K562 (cell line): ENCODE data around the gene UNC93B1. TPM values are rescaled to one million over a fixed set of nuclear protein-coding genes. Genes with fewer than 3 reads are reported as not detected.
A peak's percentile ranks its signal among the peaks of the same experiment; 100 is the strongest.

Experiments
- CBX5 ChIP-seq: IDR thresholded peaks from 2 replicates; pipeline ENCODE4 v1.6.1; 2014; ENCODE audit warnings: low read depth, borderline replicate concordance
- MAFF ChIP-seq: IDR thresholded peaks from 2 replicates; pipeline ENCODE4 v1.6.1; 2012; ENCODE audit warnings: low read length, improper control_type of control experiment
- MAFG ChIP-seq: fragments of 450-650 bp; conservative IDR thresholded peaks from 2 replicates; pipeline ENCODE4 v1.6.1; 2016; ENCODE audit warnings: missing genetic modification characterization, missing compliant biosample characterization
- MEIS2 ChIP-seq: fragments of 450-650 bp; IDR thresholded peaks from 2 replicates; pipeline ENCODE4 v1.6.1; 2014; ENCODE audit warnings: mild to moderate bottlenecking; ENCODE audit not compliant: partially characterized antibody
- NR2C1 ChIP-seq, 2 experiments: fragments of 450-650 bp; IDR thresholded peaks; 2 replicates each; pipeline ENCODE4 v1.6.1; 2017; ENCODE audit warnings: mild to moderate bottlenecking in 2 of 2, antibody characterized with exemption in 1 of 2, inconsistent platforms in 1 of 2, missing compliant biosample characterization in 1 of 2, missing genetic modification characterization in 1 of 2
- RB1 ChIP-seq: fragments of 450-650 bp; IDR thresholded peaks from 2 replicates; pipeline ENCODE4 v1.6.1; 2017; ENCODE audit warnings: low read depth, mild to moderate bottlenecking
- ZNF175 ChIP-seq: fragments of 200-800 bp; sonication (Bioruptor generic); IDR thresholded peaks from 2 replicates; pipeline ENCODE4 v1.6.1; 2016; ENCODE audit warnings: low read depth, mild to moderate bottlenecking, missing genetic modification characterization, missing compliant biosample characterization
- ZNF316 ChIP-seq: fragments of 450-650 bp; IDR thresholded peaks from 2 replicates; pipeline ENCODE4 v1.6.1; 2016
- ZNF780A ChIP-seq: fragments of 250-450 bp; sonication (Bioruptor Pico); IDR thresholded peaks from 2 replicates; pipeline ENCODE4 v1.5.0; 2021; ENCODE audit warnings: mild to moderate bottlenecking
- polyA plus RNA-seq, 8 experiments: library from polyadenylated mRNA; depleted of rRNA in 4 of 8; stranded (reverse) in 5 of 8; unstranded in 3 of 8; fragments of >200 nt; fragmentation: Nextera tagmentation in 2 of 8; fragmentation: Illumina TruSeq in 1 of 8; extraction: Ambion mirVana in 2 of 8; extraction: Trizol in 1 of 8; gene quantifications; 2 replicates each; pipeline versions ENCODE4 v1.2.1 to v1.2.3, GENCODE V29; 2011 to 2014; ENCODE audit warnings: inconsistent platforms in 1 of 8, missing spikeins in 1 of 8
- total RNA-seq, 7 experiments: library from RNA; depleted of rRNA in 6 of 7; stranded (reverse); fragments of >200 nt in 6 of 7; fragmentation: Illumina TruSeq in 2 of 7; extraction: Trizol in 2 of 7; gene quantifications; 2 replicates each; pipeline versions ENCODE4 v1.2.1 to v1.2.3, GENCODE V29; 2011 to 2021; ENCODE audit warnings: low replicate concordance in 1 of 7
- TF ChIP-seq, protein P1 (sequence below), 2 experiments: fragments of 450-650 bp in 1 of 2; sonication (generic) in 1 of 2; formaldehyde crosslinking in 1 of 2; IDR thresholded peaks; 2 replicates each; pipeline versions ENCODE4 v1.7.1 to v1.9.0; 2016 to 2022; ENCODE audit warnings: inconsistent platforms in 1 of 2, mild to moderate bottlenecking in 1 of 2, missing genetic modification reagents in 1 of 2

The UNC93B1 gene
- total and polyA plus RNA-seq, 9 of the 15 experiments (the other 6 are each of a cell fraction or from before 2014, with no cell fraction given), result 0.10 to 13.6 (median 6.5) TPM

GRCh38 chr11:68035266-68035876 is 31.5 kb upstream of the UNC93B1 start (continued):
- no peak for TF ChIP-seq CBX5
- TF ChIP-seq, protein P1, sequence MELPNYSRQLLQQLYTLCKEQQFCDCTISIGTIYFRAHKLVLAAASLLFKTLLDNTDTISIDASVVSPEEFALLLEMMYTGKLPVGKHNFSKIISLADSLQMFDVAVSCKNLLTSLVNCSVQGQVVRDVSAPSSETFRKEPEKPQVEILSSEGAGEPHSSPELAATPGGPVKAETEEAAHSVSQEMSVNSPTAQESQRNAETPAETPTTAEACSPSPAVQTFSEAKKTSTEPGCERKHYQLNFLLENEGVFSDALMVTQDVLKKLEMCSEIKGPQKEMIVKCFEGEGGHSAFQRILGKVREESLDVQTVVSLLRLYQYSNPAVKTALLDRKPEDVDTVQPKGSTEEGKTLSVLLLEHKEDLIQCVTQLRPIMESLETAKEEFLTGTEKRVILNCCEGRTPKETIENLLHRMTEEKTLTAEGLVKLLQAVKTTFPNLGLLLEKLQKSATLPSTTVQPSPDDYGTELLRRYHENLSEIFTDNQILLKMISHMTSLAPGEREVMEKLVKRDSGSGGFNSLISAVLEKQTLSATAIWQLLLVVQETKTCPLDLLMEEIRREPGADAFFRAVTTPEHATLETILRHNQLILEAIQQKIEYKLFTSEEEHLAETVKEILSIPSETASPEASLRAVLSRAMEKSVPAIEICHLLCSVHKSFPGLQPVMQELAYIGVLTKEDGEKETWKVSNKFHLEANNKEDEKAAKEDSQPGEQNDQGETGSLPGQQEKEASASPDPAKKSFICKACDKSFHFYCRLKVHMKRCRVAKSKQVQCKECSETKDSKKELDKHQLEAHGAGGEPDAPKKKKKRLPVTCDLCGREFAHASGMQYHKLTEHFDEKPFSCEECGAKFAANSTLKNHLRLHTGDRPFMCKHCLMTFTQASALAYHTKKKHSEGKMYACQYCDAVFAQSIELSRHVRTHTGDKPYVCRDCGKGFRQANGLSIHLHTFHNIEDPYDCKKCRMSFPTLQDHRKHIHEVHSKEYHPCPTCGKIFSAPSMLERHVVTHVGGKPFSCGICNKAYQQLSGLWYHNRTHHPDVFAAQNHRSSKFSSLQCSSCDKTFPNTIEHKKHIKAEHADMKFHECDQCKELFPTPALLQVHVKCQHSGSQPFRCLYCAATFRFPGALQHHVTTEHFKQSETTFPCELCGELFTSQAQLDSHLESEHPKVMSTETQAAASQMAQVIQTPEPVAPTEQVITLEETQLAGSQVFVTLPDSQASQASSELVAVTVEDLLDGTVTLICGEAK (IDR thresholded peaks at IDR 0.05), result peak; percentile 95
- TF ChIP-seq, protein P1 (CRISPR knock-in tag; IDR thresholded peaks at IDR 0.05), result peak; percentile 91
- no peak for TF ChIP-seq ZNF175
- TF ChIP-seq ZNF780A (CRISPR knock-in tag), result no peak
- 0 out of 2 replicates have a peak, but pooled peaks have one; percentile 14 for TF ChIP-seq MAFF
- TF ChIP-seq NR2C1 (IDR thresholded peaks at IDR 0.05), result no peak
- TF ChIP-seq NR2C1 (tag; IDR thresholded peaks at IDR 0.05), result no peak
- TF ChIP-seq MAFG (tag), result peak; percentile 65
- peak; percentile 85 for TF ChIP-seq ZNF316
- TF ChIP-seq MEIS2, result no peak
- no peak for TF ChIP-seq RB1
